HL-60/S4 treated with phorbol 12-myristate 13-acetate at 8.2 ng/mL for 4 days and 3 days (cell line): ENCODE results near the gene TOX2.

ENCODE experiments used
- in situ Hi-C: fragments of 300-500 bp; cut with MboI; formaldehyde crosslinking; loops from 2 replicates; pipeline ENCODE4 v1.15.0; 2022; ENCODE audit warnings: low sequenced_read_pairs

The TOX2 gene, protein sequence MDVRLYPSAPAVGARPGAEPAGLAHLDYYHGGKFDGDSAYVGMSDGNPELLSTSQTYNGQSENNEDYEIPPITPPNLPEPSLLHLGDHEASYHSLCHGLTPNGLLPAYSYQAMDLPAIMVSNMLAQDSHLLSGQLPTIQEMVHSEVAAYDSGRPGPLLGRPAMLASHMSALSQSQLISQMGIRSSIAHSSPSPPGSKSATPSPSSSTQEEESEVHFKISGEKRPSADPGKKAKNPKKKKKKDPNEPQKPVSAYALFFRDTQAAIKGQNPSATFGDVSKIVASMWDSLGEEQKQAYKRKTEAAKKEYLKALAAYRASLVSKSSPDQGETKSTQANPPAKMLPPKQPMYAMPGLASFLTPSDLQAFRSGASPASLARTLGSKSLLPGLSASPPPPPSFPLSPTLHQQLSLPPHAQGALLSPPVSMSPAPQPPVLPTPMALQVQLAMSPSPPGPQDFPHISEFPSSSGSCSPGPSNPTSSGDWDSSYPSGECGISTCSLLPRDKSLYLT

DNA sequence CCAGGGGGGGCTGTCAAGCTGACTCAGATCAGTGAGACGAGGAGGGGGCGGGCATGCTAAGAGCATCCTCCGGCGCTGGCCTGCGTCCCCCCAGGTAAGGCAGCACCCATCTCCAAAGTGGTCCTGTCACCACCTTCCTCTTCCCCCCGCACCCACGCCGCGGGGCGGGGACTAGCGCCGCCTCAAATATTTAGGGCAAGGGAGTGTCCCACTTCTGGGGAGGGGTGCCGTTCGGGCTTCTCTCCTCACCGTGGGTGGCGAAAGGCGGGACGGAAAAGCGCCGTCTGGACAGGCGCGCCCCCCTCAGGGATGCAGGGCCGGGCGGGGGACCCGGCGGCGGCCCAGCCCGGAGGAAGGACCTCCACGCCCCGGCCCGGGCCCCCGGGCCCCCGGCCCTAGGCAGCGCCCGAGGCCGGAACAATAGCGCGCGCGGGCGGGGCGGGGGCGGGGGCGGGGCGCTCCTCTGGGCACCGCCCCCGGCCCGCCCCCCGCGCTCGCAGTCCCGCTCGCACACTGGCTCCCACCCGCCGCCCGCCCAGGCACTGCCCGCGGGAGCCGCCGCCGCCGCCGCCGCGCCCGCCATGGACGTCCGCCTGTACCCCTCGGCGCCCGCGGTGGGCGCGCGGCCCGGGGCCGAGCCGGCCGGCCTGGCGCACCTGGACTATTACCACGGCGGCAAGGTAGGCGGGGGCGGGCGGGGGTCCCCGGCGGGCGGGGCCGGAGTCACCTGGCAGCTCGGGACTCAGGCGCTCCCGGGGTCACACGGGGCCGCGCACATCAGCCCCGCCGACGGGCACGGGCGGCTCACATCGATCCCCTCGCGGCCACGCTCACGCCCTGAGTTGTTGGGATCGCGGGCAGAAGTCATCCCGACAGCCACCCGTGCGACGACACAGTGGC lies at the start of gene TOX2:
TSS of gene TOX2 (plus strand) at position 542 of the 900 bp plus-strand sequence. CDS start at position 582, 40 bp downstream.
- in situ Hi-C loops, result loop anchor here (25.0 kb wide), 1 partner anchor 152 kb away; no protein-coding TSS in a partner anchor

DNA sequence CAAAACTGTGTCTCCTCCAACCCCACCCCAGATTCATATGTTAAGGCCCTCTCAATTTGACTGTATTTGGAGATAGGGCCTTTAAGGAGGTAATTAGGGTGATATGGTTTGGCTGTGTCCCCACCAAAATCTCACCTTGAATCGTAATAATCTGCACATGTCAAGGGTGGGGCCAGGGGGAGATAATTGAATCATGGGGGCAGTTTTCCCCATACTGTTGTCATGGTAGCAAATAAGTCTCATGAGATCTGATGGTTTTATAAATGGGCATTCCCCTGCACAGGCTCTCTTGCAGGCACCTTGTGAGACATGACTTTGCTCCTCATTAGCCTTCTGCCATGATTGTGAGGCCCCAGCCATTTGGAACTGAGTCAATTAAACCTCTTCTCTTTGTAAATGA lies 46.6 kb upstream of the TOX2 start:
- in situ Hi-C loops, result no loop called here

DNA sequence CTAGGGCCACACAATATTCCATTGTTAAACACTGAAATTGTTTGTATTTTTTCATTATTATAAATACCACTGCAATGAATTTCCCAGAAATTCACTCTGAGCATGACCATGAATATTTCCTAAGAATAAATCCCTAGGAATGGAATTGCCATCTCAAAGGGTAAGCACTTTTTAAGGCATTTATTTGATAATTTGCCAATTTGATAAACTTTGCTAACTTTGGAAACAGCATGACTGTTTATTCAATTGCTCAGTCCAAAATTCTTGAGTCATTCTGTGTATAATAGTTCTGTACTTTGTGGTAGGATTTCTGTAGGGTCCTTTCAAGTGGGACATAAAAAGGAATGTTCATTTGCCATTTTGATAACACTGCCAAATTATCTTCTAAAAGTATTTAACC lies 44.2 kb upstream of the TOX2 start:
- in situ Hi-C loops, result no loop called here

- in situ Hi-C loops, result no loop called here
Observed at GRCh38 chr20:43878776-43879175, 35.9 kb upstream of the TOX2 start.

GRCh38 chr20:43893930-43894329 lies 20.7 kb upstream of the TOX2 start:
- in situ Hi-C loops, result no loop called here

DNA sequence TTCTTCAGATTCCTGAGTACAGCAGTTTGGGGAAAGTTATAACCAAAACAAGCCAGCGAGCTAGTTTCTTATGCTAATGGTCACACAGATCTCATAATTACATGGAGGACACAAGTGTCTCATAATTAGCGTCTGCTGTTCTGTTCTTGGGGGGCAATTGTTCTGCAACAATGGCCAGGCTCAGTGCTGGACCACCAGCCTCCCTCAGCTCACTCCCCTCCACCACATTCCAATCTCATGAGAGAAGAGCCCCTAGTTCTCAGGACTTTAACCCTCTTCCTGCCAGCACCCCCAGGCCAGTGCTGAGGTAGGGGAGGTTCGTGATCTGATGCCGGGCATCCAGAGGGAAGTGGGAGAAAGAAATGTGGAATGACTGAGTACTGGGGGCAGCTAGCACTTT lies 20.2 kb upstream of the TOX2 start:
- in situ Hi-C loops, result no loop called here

DNA sequence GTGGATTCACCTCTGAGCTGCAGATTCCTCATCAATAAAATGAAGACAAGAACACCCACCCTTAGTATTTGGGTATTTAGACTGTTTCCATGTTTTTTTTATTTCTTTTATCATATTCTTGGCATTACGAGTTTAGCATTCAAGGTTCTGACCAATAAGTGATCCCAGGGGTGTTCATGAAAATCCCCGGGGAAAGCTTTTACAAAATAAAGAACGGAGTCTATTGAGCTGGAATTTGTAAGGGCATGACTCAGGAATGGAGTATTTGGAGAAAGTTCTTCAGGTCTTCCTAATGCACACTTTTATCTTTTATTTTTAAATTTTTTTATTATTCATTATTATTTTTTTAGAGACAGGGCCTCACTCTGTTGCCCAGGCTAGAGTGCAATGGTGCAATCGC lies 19.4 kb upstream of the TOX2 start:
- in situ Hi-C loops, result no loop called here

DNA sequence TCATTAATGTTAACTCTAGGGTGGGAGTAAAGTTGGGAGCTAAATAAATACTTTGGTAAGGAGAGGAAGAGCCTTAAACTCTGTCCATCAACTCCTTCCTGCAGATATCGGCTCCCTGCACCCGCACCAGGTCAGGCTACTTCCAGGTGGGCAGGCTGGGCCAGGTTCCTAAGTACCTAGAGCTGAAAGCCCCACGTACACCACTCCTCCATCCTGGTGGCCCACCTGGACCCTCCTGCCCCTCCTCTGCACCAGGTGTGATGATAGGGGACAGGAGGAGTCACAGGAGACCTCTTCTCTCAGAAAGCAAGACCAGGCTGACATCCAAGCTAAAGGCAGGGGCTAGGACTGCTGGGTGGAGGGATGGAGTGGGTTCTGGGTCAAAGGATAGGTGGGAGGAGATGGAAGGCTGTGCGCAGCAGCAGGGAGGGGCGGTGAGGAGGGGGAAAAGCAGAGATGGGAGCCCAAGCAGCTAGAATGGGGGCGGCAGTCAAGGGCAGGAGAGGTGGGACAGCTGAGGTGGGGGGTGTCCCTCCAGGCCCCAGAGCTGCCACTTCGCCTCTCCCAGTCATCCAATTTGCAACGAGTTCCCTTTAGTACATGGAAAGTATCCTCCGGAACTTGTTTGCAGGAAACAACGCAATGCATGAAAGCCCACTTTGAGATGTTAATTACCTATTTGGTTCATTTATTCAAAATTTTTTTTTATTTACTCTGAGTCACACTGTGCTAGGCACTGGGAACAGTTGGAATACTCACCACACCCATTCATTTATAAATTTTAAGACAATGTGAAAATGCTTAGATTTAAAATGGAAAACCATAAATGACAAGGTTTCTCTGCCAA lies 15.2 kb upstream of the TOX2 start:
- in situ Hi-C loops, result loop anchor here (25.0 kb wide), 1 partner anchor 137 kb away; no protein-coding TSS in a partner anchor

GRCh38 chr20:43900121-43900466 lies 14.6 kb upstream of the TOX2 start:
- in situ Hi-C loops, result loop anchor here (25.0 kb wide), 1 partner anchor 138 kb away; no protein-coding TSS in a partner anchor

- in situ Hi-C loops, result loop anchor here (25.0 kb wide), 1 partner anchor 138 kb away; no protein-coding TSS in a partner anchor
Observed at GRCh38 chr20:43900496-43900895, 14.2 kb upstream of the TOX2 start.

- in situ Hi-C loops, result loop anchor here (25.0 kb wide), 1 partner anchor 139 kb away; no protein-coding TSS in a partner anchor
Observed at GRCh38 chr20:43901296-43901695, 13.4 kb upstream of the TOX2 start.

DNA sequence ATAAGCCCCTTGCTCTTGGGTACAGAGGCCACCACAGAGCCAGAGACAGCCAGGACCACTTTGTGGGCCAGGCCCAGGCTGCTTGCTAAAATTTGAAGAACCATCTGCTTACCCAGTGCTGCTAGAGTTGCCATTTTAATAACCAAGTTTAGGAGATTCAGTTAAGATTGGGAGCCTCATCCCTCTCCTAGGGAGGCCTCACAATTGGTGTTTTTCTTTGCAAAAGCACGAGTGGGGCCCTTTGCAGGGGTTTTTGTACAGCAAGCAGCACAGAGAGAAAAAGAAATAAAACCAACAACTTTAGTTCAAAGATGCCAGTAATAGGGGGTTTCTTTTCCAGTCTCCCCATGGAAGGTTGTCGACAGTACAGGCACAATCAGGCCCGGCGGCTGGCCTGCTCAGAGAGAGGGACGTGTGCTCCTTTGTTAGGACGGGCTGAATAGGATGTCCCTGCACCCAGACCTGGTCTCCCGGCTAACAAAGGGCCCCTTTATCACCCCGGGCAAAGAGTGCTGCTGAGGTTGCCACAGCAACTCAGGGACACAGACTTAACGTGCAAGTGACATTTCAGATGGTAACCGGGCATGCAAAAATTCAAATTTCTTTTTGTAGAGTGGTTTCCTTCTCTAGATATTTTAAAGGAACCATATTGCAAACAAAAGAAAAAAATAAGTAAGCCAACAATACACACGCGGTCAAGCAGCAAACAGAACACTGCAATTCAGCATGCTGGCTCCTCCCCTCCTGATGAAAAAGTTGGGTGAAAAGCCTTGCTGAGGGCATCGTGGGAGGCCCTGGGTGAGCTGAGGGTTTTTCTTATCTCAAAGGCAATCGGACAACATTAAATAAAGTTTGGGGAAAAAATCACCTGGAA lies 10.5 kb upstream of the TOX2 start:
- in situ Hi-C loops, result loop anchor here (25.0 kb wide), 1 partner anchor 142 kb away; no protein-coding TSS in a partner anchor

GRCh38 chr20:43904827-43905177 lies 9.8 kb upstream of the TOX2 start:
- in situ Hi-C loops, result loop anchor here (25.0 kb wide), 1 partner anchor 143 kb away; no protein-coding TSS in a partner anchor

DNA sequence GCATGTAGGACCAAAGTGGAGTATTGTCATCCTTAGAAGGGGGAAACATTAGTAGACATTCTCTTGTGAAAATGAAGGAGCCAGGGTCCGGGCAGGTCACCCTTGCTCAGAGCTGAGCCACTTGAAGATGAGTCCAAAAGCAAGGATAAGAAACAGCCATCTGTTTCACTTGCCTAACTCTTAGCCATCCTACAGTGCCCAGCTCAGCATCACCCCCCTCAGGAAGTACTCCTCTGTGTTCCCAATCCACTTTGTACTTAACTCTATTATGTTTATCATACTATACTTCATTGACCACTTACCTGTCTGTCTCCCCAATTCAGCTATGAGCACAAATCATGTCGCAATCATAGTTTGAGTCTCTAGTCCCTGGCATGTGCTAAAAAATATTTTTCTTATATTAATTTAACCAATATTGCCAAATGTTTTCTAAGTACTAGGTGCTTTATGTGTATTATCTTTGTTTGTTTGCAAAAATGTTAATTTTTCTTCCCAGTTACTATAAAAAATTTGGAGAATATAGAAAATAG lies 8.1 kb upstream of the TOX2 start:
- in situ Hi-C loops, result loop anchor here (25.0 kb wide), 1 partner anchor 144 kb away; no protein-coding TSS in a partner anchor

GRCh38 chr20:43909211-43909610 lies 5.4 kb upstream of the TOX2 start:
- in situ Hi-C loops, result loop anchor here (25.0 kb wide), 1 partner anchor 147 kb away; no protein-coding TSS in a partner anchor

- in situ Hi-C loops, result loop anchor here (25.0 kb wide), 1 partner anchor 147 kb away; no protein-coding TSS in a partner anchor
Observed at GRCh38 chr20:43909720-43910119, 4.9 kb upstream of the TOX2 start.

GRCh38 chr20:43910564-43910963 lies 4.1 kb upstream of the TOX2 start:
- in situ Hi-C loops, result loop anchor here (25.0 kb wide), 1 partner anchor 148 kb away; no protein-coding TSS in a partner anchor

DNA sequence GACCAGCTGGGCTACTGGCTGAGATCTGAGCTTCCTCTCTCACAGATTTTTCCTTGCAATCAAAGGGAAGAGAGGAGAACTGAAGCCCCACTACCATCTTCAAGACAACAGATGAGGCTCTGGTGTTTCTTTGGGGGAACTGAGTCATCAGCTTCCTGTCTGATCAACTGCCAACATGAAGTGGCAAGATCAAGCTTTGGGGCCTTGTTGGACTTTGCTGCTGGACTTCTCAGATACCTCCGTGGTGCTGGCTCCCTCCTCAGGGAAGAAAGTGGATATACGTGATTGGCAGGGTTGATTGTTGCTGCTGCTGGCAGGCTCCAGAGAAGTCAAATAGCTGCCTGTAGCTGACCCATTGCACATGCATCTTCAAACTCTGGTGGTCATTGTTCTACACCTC lies 3.6 kb upstream of the TOX2 start:
- in situ Hi-C loops, result loop anchor here (25.0 kb wide), 1 partner anchor 149 kb away; no protein-coding TSS in a partner anchor
